Renal cortical epithelial cell (primary cell): ENCODE results near the gene ZNF558. TPM values are rescaled to one million over a fixed set of nuclear protein-coding genes. Genes with fewer than 3 reads are reported as not detected.
"Not testable (repeated sequence)": the region's sequence is repeated elsewhere in the genome, so short reads cannot be mapped to it uniquely, and the experiment has no call there.

Experiments
- DNase-seq: peaks from one replicate; pipeline ENCODE4 v3.0.0-alpha.2; 2011; ENCODE audit warnings: low read depth
- total RNA-seq: library from RNA; depleted of rRNA; stranded (reverse); fragments of >200 nt; gene quantifications from 2 replicates; pipeline ENCODE4 v1.2.3, GENCODE V29; 2014

ZNF558 gene
- total RNA-seq, 1 donor from 2014 or later = 39.4 TPM

- DNase-seq = peak; percentile 13
Measured at GRCh38 chr19:8806661-8807060, 25.4 kb downstream of the ZNF558 start.

- DNase-seq = no peak
Measured at GRCh38 chr19:8794823-8795222, 37.3 kb downstream of the ZNF558 start.

- DNase-seq = not testable (repeated sequence)
Measured at GRCh38 chr19:8773587-8773986, 58.5 kb downstream of the ZNF558 start.

- DNase-seq = not testable (repeated sequence)
Measured at GRCh38 chr19:8769265-8769664, 62.8 kb downstream of the ZNF558 start.

- not testable (repeated sequence) for DNase-seq
Measured at GRCh38 chr19:8767257-8767656, 64.8 kb downstream of the ZNF558 start.

Other genes starting within 250 kb of the ZNF558 start
- 0.69 and 10.7 TPM in 2 replicates for gene ADAMTS10, start 221.6 kb downstream of the ZNF558 start, total RNA-seq
- not detected in 2 replicates for gene NFILZ, start 201.7 kb downstream of the ZNF558 start, total RNA-seq
- not detected in 2 replicates for gene ACTL9, start 133.5 kb downstream of the ZNF558 start, total RNA-seq
- gene OR2Z1, start 110.7 kb downstream of the ZNF558 start, total RNA-seq = not detected in 2 replicates
- not detected in 2 replicates for gene MBD3L1, start 73 bp upstream of the ZNF558 start, total RNA-seq
- 0.45 and 1.0 TPM in 2 replicates for gene MUC16, start 178.1 kb upstream of the ZNF558 start, total RNA-seq